Central memory CD8-positive, alpha-beta T cell (primary cell): Measurements from ENCODE around the gene GNAS.
"Not testable (repeated sequence)": the region's sequence is repeated elsewhere in the genome, so short reads cannot be mapped to it uniquely, and the experiment has no call there.

Experiments
- ATAC-seq: fragments of 150-1000 bp; cut with Tn5 transposase; replicated peaks from 2 replicates; pipeline ENCODE4 v1.10.0; 2022; ENCODE audit warnings: mild to moderate bottlenecking, moderate FRiP score, moderate number of reproducible peaks; ENCODE audit not compliant: poor library complexity, severe bottlenecking; ENCODE audit errors: extremely low read depth
- DNase-seq, 2 donors: peaks; one replicate each; pipeline ENCODE4 v3.0.0; 2021; ENCODE audit warnings: low spot score in 2 of 2
- H3K27ac Mint-ChIP-seq: one replicate; pipeline ENCODE4 v1.8.0; 2022; ENCODE audit warnings: low read depth, mild to moderate bottlenecking, moderate library complexity, mixed read lengths
- H3K27me3 Mint-ChIP-seq: one replicate; pipeline ENCODE4 v1.8.0; 2022; ENCODE audit warnings: mixed read lengths
- H3K36me3 Mint-ChIP-seq: one replicate; pipeline ENCODE4 v1.8.0; 2022; ENCODE audit warnings: mild to moderate bottlenecking, moderate library complexity, mixed read lengths; ENCODE audit not compliant: insufficient read depth
- H3K4me1 Mint-ChIP-seq: one replicate; pipeline ENCODE4 v1.8.0; 2022; ENCODE audit warnings: mixed read lengths
- H3K4me3 Mint-ChIP-seq: one replicate; pipeline ENCODE4 v1.8.0; 2022; ENCODE audit warnings: mild to moderate bottlenecking, moderate library complexity, mixed read lengths
- H3K9me3 Mint-ChIP-seq: one replicate; pipeline ENCODE4 v1.8.0; 2022; ENCODE audit warnings: mixed read lengths

Gene GNAS

GRCh38 chr20:58818586-58819285, 33.8 kb upstream of the GNAS start:
- no peaks in the 10 kb centered on the region for H3K4me1 Mint-ChIP-seq
- no peaks in the 10 kb centered on the region for H3K36me3 Mint-ChIP-seq
- H3K9me3 Mint-ChIP-seq = no peaks in the 10 kb centered on the region
- H3K4me3 Mint-ChIP-seq = no peak overlapping the region
- no peak for ATAC-seq
- no peak for DNase-seq
- H3K27me3 Mint-ChIP-seq = peaks cover 31% of the 10 kb centered on the region
- no peak overlapping the region for H3K27ac Mint-ChIP-seq

DNA sequence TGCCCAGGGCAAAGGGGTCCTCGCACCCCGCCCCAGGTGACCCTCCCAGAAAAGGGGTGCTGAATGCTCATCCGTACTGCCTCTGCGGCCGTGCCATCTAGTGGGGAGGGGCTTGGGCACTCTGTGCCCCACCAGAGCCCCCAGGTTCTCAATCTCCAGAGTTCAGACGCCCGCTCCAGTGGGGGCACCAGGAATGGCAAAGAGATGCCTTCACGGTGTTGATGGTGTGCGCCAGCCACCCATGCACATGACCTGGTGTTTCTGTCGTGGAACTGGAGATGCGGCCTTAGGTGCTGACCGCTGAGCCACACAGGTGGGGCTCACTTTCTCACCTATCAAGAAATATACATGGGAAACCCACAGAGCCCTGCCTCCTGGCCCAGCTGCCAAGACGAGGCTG, 32.6 kb upstream of the GNAS start:
- Mint-ChIP-seq H3K9me3 (no peaks in the 10 kb centered on the region), H3K36me3 (no peaks in the 10 kb centered on the region), H3K27ac (no peak overlapping the region), H3K27me3 (peaks cover 22% of the 10 kb centered on the region), H3K4me1 (no peaks in the 10 kb centered on the region), H3K4me3 (no peak overlapping the region)
- DNase-seq = no peak
- no peak for ATAC-seq

GRCh38 chr20:58820515-58820914, 32.0 kb upstream of the GNAS start:
- DNase-seq, ATAC-seq, H3K27ac Mint-ChIP-seq, H3K9me3 Mint-ChIP-seq, H3K4me3 Mint-ChIP-seq, H3K4me1 Mint-ChIP-seq, H3K36me3 Mint-ChIP-seq: not testable (repeated sequence)
- H3K27me3 Mint-ChIP-seq = peaks cover 18% of the 10 kb centered on the region

DNA sequence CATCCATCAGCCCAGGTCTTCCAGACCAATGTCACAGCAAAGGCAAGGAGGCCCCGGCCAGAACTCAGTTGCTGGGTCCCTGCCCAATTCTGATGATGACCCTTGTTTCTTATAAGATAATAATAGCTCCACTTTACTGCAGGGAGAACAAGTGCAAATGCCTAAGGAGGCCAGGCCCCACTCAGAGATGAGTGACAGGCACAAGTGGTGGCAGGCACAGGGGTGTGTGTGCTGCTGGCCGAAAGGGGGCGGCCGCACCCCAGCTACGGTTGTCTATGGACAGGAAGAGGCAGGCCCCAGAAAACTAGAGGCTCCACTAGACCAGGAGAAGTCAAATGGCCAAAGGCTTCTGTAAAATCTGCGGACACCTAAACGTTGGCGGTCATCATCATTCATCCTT, 30.4 kb upstream of the GNAS start:
- no peak overlapping the region for H3K4me3 Mint-ChIP-seq

DNA sequence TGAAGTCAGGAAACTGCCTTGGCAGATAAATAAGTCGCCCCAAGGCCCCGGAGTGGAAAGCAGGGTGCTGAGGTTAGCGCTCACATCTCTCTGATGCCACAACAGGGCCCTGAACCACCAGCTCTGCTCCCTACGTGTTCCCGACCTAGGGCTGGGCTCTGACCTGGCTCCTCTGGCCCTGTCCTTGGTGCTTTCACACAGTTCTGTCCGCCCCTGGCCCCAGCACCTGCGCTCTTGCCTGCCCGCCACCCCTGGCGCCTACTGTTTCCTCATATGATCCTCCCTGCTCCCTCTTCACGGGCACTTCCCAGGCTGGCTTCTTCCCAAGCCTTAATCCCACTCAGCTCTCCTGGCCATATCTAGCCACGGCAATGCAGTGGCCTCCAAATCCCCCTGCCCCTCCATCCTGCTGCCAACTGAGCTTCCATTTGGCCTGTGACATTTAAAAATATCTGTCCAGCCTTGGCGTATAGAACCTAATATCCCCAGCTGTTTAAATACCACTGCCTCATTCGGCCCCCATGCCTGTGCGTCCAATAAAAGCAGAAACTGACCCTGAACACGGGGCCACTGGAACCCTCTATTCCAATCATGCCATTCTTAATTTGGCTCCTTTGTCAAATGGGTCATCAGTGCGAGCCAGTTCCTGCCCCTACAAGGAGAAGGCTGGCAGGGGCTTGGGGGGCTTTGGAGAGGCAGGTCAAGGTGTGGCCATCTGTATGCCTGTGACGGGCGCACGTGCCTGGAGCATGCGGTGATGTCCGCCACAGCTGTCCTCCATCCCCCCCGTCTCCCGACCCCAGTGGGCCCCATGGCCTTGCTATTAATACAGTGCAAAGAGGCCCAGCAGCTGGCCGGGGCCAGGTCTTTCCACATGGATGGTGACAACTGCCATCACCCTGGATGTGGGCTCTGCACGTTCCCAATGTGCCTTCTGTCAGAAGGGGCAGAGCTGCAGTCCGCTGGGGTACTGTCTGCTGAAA, 29.5 kb upstream of the GNAS start:
- no peaks in the 10 kb centered on the region for H3K36me3 Mint-ChIP-seq
- no peak overlapping the region for H3K27ac Mint-ChIP-seq
- H3K27me3 Mint-ChIP-seq = no peaks in the 10 kb centered on the region
- H3K4me1 Mint-ChIP-seq = no peaks in the 10 kb centered on the region
- no peaks in the 10 kb centered on the region for H3K9me3 Mint-ChIP-seq
- ATAC-seq (no peak), DNase-seq (no peak)
- no peak overlapping the region for H3K4me3 Mint-ChIP-seq

More for the DNA sequence above, 30.4 kb upstream of the GNAS start:
- Mint-ChIP-seq H3K9me3 (no peaks in the 10 kb centered on the region), H3K4me1 (no peaks in the 10 kb centered on the region), H3K27ac (no peak overlapping the region), H3K27me3 (peaks cover 6% of the 10 kb centered on the region), H3K36me3 (no peaks in the 10 kb centered on the region)
- no peak for ATAC-seq
- DNase-seq = no peak

GRCh38 chr20:58824843-58825242, 27.7 kb upstream of the GNAS start:
- Mint-ChIP-seq H3K36me3 (no peaks in the 10 kb centered on the region), H3K27me3 (no peaks in the 10 kb centered on the region), H3K4me1 (peaks cover 4% of the 10 kb centered on the region), H3K4me3 (no peak overlapping the region), H3K27ac (no peak overlapping the region), H3K9me3 (no peaks in the 10 kb centered on the region)
- ATAC-seq (no peak), DNase-seq (no peak)

DNA sequence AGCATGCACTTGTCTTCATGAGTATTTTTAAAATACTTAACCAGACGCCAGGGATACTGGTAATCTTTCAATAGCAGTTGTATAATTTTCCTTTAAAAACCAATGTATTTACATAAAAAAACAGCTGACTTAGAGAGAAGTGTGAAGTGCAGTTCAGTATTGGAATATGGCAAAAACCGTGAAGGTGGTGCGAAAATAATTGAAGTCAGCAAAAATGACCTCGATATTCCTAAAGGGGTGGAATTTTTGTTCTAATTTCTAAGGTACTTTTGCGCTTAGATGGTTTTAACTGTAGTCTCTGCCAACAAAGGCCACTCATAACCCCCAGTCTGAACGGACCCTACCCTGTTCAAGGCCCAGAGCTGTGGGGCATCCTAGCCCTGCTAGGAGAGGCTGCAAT, 27.1 kb upstream of the GNAS start:
- DNase-seq (no peak), ATAC-seq (no peak)
- Mint-ChIP-seq H3K9me3 (peaks cover 2% of the 10 kb centered on the region), H3K27ac (no peak overlapping the region), H3K36me3 (no peaks in the 10 kb centered on the region), H3K4me3 (no peak overlapping the region), H3K27me3 (no peaks in the 10 kb centered on the region), H3K4me1 (peaks cover 5% of the 10 kb centered on the region)

- H3K4me3 Mint-ChIP-seq = no peak overlapping the region
- peaks cover 6% of the 10 kb centered on the region for H3K9me3 Mint-ChIP-seq
- no peak for DNase-seq
- H3K27ac Mint-ChIP-seq = no peak overlapping the region
- H3K4me1 Mint-ChIP-seq = peaks cover 9% of the 10 kb centered on the region
- ATAC-seq = no peak
- H3K36me3 Mint-ChIP-seq = peaks cover 1% of the 10 kb centered on the region
- H3K27me3 Mint-ChIP-seq = no peaks in the 10 kb centered on the region
Observed at GRCh38 chr20:58826271-58826670, 26.2 kb upstream of the GNAS start.

- Mint-ChIP-seq H3K36me3 (peaks cover 1% of the 10 kb centered on the region), H3K27me3 (peaks cover 3% of the 10 kb centered on the region), H3K4me1 (peaks cover 9% of the 10 kb centered on the region), H3K9me3 (peaks cover 6% of the 10 kb centered on the region), H3K4me3 (no peak overlapping the region), H3K27ac (no peak overlapping the region)
- DNase-seq (no peak), ATAC-seq (no peak)
Observed at GRCh38 chr20:58828136-58828535, 24.4 kb upstream of the GNAS start.

GRCh38 chr20:58828804-58829203, 23.7 kb upstream of the GNAS start:
- H3K4me1 Mint-ChIP-seq, H3K27ac Mint-ChIP-seq, H3K9me3 Mint-ChIP-seq, H3K27me3 Mint-ChIP-seq, ATAC-seq, H3K36me3 Mint-ChIP-seq, H3K4me3 Mint-ChIP-seq, DNase-seq: not testable (repeated sequence)

- H3K4me3 Mint-ChIP-seq = no peak overlapping the region
- peaks cover 17% of the 10 kb centered on the region for H3K27me3 Mint-ChIP-seq
- peak overlapping the region; percentile 69 for H3K27ac Mint-ChIP-seq
- ATAC-seq = no peak
- H3K4me1 Mint-ChIP-seq = peaks cover 9% of the 10 kb centered on the region
- peaks cover 6% of the 10 kb centered on the region for H3K9me3 Mint-ChIP-seq
- peaks cover 1% of the 10 kb centered on the region for H3K36me3 Mint-ChIP-seq
- DNase-seq = no peak
Observed at GRCh38 chr20:58829531-58829941, 23.0 kb upstream of the GNAS start.

GRCh38 chr20:58832457-58832856, 20.1 kb upstream of the GNAS start:
- Mint-ChIP-seq H3K27me3 (peaks cover 34% of the 10 kb centered on the region), H3K4me1 (peaks cover 11% of the 10 kb centered on the region), H3K9me3 (peaks cover 6% of the 10 kb centered on the region), H3K4me3 (no peak overlapping the region), H3K27ac (no peak overlapping the region), H3K36me3 (peaks cover 1% of the 10 kb centered on the region)
- no peak for ATAC-seq
- DNase-seq = no peak

- Mint-ChIP-seq H3K4me3 (no peak overlapping the region), H3K27ac (no peak overlapping the region), H3K9me3 (peaks cover 6% of the 10 kb centered on the region), H3K36me3 (peaks cover 1% of the 10 kb centered on the region), H3K4me1 (peaks cover 15% of the 10 kb centered on the region), H3K27me3 (peaks cover 34% of the 10 kb centered on the region)
- DNase-seq (no peak), ATAC-seq (no peak)
Observed at GRCh38 chr20:58833921-58834320, 18.6 kb upstream of the GNAS start.
